Measurements from ENCODE around the gene ACTL7A.

- TF ChIP-seq CTCF (conservative IDR thresholded peaks at IDR 0.05) (no peak), ZFX (IDR thresholded peaks at IDR 0.05) (no peak)
These were observed 10.0 kb upstream of the ACTL7A start for GRCh38 chr9:108852079-108852478.

All from C4-2B (cell line).